ENCODE data around the gene CYP3A7. TPM values are rescaled to one million over a fixed set of nuclear protein-coding genes. Genes with fewer than 3 reads are reported as not detected.

Gene CYP3A7
- total and polyA plus RNA-seq, 2 of the 13 experiments (the other 11 are each of a cell fraction or from before 2014, with no cell fraction given) = 5.8 to 6.4 TPM

GRCh38 chr7:99693427-99694200 lies 41.4 kb downstream of the CYP3A7 start (continued):
- peak; percentile 94 for TF ChIP-seq HOXA3 (CRISPR knock-in tag; IDR thresholded peaks at IDR 0.05)
- TF ChIP-seq ZXDC (CRISPR knock-in tag; IDR thresholded peaks at IDR 0.05) = no peak
- TF ChIP-seq ZNF652 (CRISPR knock-in tag; IDR thresholded peaks at IDR 0.05; ENCODE audit: borderline replicate concordance, low read depth) = peak; percentile 50; the same call in 1 of the 2 replicates
- TF ChIP-seq HOXD1 (CRISPR knock-in tag; IDR thresholded peaks at IDR 0.05) = peak; percentile 47; the same call in 1 of the 2 replicates
- no peak for TF ChIP-seq ZBTB49 (CRISPR knock-in tag; IDR thresholded peaks at IDR 0.05; ENCODE audit: borderline replicate concordance)
- TF ChIP-seq ZNF784 (CRISPR knock-in tag; IDR thresholded peaks at IDR 0.05; ENCODE audit: borderline replicate concordance) = no peak
- TF ChIP-seq PRMT3 (CRISPR knock-in tag; IDR thresholded peaks at IDR 0.05; ENCODE audit: borderline replicate concordance, low read depth) = no peak
- peak; percentile 56; the same call in 1 of the 2 replicates for TF ChIP-seq ZZZ3 (CRISPR knock-in tag; IDR thresholded peaks at IDR 0.05; ENCODE audit: borderline replicate concordance)
- peak; percentile 70; the same call in 1 of the 2 replicates for TF ChIP-seq ZSCAN21 (CRISPR knock-in tag; IDR thresholded peaks at IDR 0.05; ENCODE audit: borderline replicate concordance)
- no peak for TF ChIP-seq ZNF703 (CRISPR knock-in tag; IDR thresholded peaks at IDR 0.05; ENCODE audit: borderline replicate concordance)
- no peak for TF ChIP-seq DZIP1 (CRISPR knock-in tag; IDR thresholded peaks at IDR 0.05)
- TF ChIP-seq ZNF781 (CRISPR knock-in tag; IDR thresholded peaks at IDR 0.05; ENCODE audit: borderline replicate concordance, not compliant biosample characterization) = no peak
- TF ChIP-seq DPF2 (CRISPR knock-in tag; IDR thresholded peaks at IDR 0.05; ENCODE audit: borderline replicate concordance, low read depth) = peak; percentile 44
- no peak for TF ChIP-seq TEF (CRISPR knock-in tag; IDR thresholded peaks at IDR 0.05)
- no peak for TF ChIP-seq NFIC (IDR thresholded peaks at IDR 0.05; ENCODE audit: low read length)
